Natural killer cell (primary cell): ENCODE measurements around the gene MAD1L1. TPM values are rescaled to one million over a fixed set of nuclear protein-coding genes. Genes with fewer than 3 reads are reported as not detected.
"Not testable (repeated sequence)": the region's sequence is repeated elsewhere in the genome, so short reads cannot be mapped to it uniquely, and the experiment has no call there.

Experiments
- ATAC-seq, 3 donors: fragments of 150-1000 bp in 2 of 3; fragments of 200-7000 bp in 1 of 3; cut with Tn5 transposase; 1 replicate in 1 of 3; 2 replicates in 2 of 3; pipeline ENCODE4 v1.10.0; 2021; ENCODE audit warnings: mild to moderate bottlenecking in 2 of 3, moderate library complexity in 2 of 3
- DNase-seq, 2 donors: peaks; one replicate each; pipeline versions ENCODE4 v3.0.0 to v3.0.0-alpha.2; 2013 to 2021; ENCODE audit warnings: mixed read lengths in 1 of 2
- H3K27ac ChIP-seq: one replicate; pipeline ENCODE4 v1.5.1; 2013; ENCODE audit warnings: mild to moderate bottlenecking, low read length
- H3K27me3 ChIP-seq: one replicate; pipeline ENCODE4 v1.6.1; 2013; ENCODE audit warnings: low read length; ENCODE audit not compliant: control insufficient read depth, insufficient read depth
- H3K36me3 ChIP-seq: one replicate; pipeline ENCODE4 v1.6.1; 2013; ENCODE audit warnings: low read length; ENCODE audit not compliant: control insufficient read depth, insufficient read depth
- H3K4me1 ChIP-seq: one replicate; pipeline ENCODE4 v1.6.1; 2013; ENCODE audit warnings: low read length; ENCODE audit not compliant: control insufficient read depth, insufficient read depth
- H3K4me3 ChIP-seq: one replicate; pipeline ENCODE4 v1.5.1; 2013; ENCODE audit warnings: low read length
- H3K9me3 ChIP-seq: one replicate; pipeline ENCODE4 v1.6.1; 2013; ENCODE audit warnings: low read length; ENCODE audit not compliant: control insufficient read depth, insufficient read depth
- H3K27ac Mint-ChIP-seq, 2 donors: one replicate each; pipeline ENCODE4 v1.8.0; 2022; ENCODE audit warnings: mild to moderate bottlenecking in 2 of 2, mixed read lengths in 2 of 2, moderate library complexity in 1 of 2
- H3K27me3 Mint-ChIP-seq, 2 donors: one replicate each; pipeline ENCODE4 v1.8.0; 2022; ENCODE audit warnings: low read depth in 2 of 2, mixed read lengths in 2 of 2
- H3K36me3 Mint-ChIP-seq: one replicate; pipeline ENCODE4 v1.8.0; 2022; ENCODE audit warnings: mixed read lengths
- H3K4me1 Mint-ChIP-seq, 2 donors: one replicate each; pipeline ENCODE4 v1.8.0; 2022; ENCODE audit warnings: mixed read lengths in 2 of 2
- H3K4me3 Mint-ChIP-seq: one replicate; pipeline ENCODE4 v1.8.0; 2022; ENCODE audit warnings: mild to moderate bottlenecking, moderate library complexity, mixed read lengths
- H3K9me3 Mint-ChIP-seq, 2 donors: one replicate each; pipeline ENCODE4 v1.8.0; 2022; ENCODE audit warnings: mixed read lengths in 2 of 2
- WGBS: methylation state at CpG from one replicate; pipeline ENCODE4 v1.1.7; 2013; ENCODE audit warnings: missing lambda C conversion rate; ENCODE audit not compliant: insufficient coverage; 5-methylcytosine and 5-hydroxymethylcytosine counted together
- intact Hi-C: fragments of 100-400 bp; cut with micrococcal nuclease; formaldehyde crosslinking; loops from one replicate; pipeline ENCODE4 v1.14.2; 2022
- total RNA-seq, 4 donors: library from RNA; stranded (reverse); fragments of 120-200 nt in 1 of 4; gene quantifications; one replicate each; pipeline versions ENCODE4 v1.2.3 to v1.2.4, GENCODE V29; 2013 to 2022
- TF ChIP-seq, protein P1 (sequence below): fragments of 200-600 bp; IDR thresholded peaks from one replicate; pipeline ENCODE4 v1.8.0; 2022; ENCODE audit warnings: antibody characterized with exemption

The MAD1L1 gene
- total RNA-seq, 3 donors from 2014 or later (not counting 1 experiment from before 2014, with no cell fraction given): 53.6 to 81.2 (median 77.4) TPM

- Mint-ChIP-seq H3K27ac (peak overlapping the region in 1 of 2 donors; percentile 34), H3K4me3 (peak overlapping the region; percentile 81), H3K4me1 (peaks cover 25 to 31% of the 10 kb centered on the region in 2 donors), H3K9me3 (no peaks in the 10 kb centered on the region), H3K27me3 (peaks cover 7 to 13% of the 10 kb centered on the region in 2 donors), H3K36me3 (no peaks in the 10 kb centered on the region)
- no peaks in the 10 kb centered on the region for H3K36me3 ChIP-seq
- 82% methylated on average over 24 of the region's 28 CpGs for WGBS
- TF ChIP-seq, protein P1, sequence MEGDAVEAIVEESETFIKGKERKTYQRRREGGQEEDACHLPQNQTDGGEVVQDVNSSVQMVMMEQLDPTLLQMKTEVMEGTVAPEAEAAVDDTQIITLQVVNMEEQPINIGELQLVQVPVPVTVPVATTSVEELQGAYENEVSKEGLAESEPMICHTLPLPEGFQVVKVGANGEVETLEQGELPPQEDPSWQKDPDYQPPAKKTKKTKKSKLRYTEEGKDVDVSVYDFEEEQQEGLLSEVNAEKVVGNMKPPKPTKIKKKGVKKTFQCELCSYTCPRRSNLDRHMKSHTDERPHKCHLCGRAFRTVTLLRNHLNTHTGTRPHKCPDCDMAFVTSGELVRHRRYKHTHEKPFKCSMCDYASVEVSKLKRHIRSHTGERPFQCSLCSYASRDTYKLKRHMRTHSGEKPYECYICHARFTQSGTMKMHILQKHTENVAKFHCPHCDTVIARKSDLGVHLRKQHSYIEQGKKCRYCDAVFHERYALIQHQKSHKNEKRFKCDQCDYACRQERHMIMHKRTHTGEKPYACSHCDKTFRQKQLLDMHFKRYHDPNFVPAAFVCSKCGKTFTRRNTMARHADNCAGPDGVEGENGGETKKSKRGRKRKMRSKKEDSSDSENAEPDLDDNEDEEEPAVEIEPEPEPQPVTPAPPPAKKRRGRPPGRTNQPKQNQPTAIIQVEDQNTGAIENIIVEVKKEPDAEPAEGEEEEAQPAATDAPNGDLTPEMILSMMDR: no peak
- H3K27me3 ChIP-seq: no peaks in the 10 kb centered on the region
- peaks cover 27% of the 10 kb centered on the region for H3K4me1 ChIP-seq
- H3K27ac ChIP-seq: no peak overlapping the region
- intact Hi-C loops: no loop called here
- H3K9me3 ChIP-seq: no peaks in the 10 kb centered on the region
- no peak for ATAC-seq
- no peak overlapping the region for H3K4me3 ChIP-seq
- DNase-seq: no peak
These were observed 414.0 kb downstream of the MAD1L1 start for GRCh38 chr7:1818575-1819258.

- H3K27ac Mint-ChIP-seq: no peak overlapping the region
- ATAC-seq (no peak), DNase-seq (no peak)
- no peak overlapping the region for H3K27ac ChIP-seq
- H3K36me3 Mint-ChIP-seq: no peaks in the 10 kb centered on the region
- TF ChIP-seq, protein P1: no peak
- no peaks in the 10 kb centered on the region for H3K36me3 ChIP-seq
- peaks cover 7 to 13% of the 10 kb centered on the region in 2 donors for H3K27me3 Mint-ChIP-seq
- no peak overlapping the region for H3K4me3 ChIP-seq
- WGBS: 96% methylated on average over 57 of the region's 57 CpGs
- no peak overlapping the region for H3K4me3 Mint-ChIP-seq
- intact Hi-C loops: no loop called here
- peaks cover 38% of the 10 kb centered on the region for H3K4me1 ChIP-seq
- H3K9me3 Mint-ChIP-seq: no peaks in the 10 kb centered on the region
- H3K4me1 Mint-ChIP-seq: peaks cover 18 to 26% of the 10 kb centered on the region in 2 donors
- no peaks in the 10 kb centered on the region for H3K9me3 ChIP-seq
- no peaks in the 10 kb centered on the region for H3K27me3 ChIP-seq
These were observed 415.6 kb downstream of the MAD1L1 start for GRCh38 chr7:1817061-1817712.

DNA sequence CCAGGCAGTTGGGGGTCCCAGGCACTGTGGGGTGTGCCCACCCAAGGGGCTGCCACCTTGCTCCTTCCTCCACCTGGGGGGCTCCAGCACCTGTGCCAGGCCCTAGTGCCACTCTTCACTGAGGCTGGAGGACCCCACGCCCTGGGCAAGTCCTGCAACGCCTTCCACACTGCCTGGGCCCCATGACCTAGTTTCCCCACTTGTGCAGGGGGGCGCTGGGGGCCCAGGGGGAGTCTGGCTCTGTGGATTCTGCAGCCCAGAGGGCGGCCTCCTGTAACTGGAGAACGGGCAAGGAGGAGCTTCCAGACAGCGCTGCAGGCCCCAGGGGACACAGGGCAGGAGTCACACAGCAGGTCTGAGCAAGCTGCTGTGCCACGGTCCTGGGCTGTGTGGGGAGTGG lies 416.3 kb downstream of the MAD1L1 start:
- H3K9me3 Mint-ChIP-seq: not testable (repeated sequence)

DNA sequence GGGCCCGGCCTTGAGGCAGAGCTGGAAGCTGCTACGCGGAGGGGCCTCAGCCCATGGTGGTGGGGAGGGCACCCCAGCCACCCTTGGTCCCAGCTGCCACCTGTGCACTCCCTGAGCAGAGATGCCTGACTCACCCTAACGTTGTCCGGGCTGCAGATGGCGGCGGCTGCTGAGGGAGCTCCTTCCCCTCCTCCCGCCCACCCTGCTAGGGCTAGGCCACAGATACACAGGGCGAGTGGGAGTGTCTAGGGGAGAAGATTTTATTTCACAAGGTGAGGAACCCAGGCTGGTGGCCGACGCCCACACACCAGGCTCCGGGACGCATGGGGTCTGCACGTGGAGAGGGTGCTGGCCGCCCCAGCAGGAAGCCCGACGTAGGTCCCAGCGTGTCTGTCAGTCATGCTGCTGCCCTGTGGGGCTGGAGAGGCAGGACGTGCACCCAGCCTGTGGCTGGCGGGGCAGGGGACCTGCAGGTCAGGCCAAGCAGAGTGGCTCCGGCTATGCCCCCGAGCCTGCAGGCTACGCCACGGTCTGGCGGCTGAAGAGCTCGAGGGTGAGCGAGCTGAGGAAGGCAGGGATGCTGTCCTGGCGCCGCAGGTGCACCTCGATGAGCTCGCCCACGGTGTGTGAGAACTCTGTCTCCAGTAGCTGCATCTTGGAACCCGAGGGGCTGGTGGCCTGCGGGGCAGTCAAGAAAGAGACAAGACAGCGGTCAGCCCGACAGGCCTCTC lies 417.0 kb downstream of the MAD1L1 start:
- H3K4me3 Mint-ChIP-seq, H3K4me3 ChIP-seq, intact Hi-C loops, H3K36me3 ChIP-seq, ATAC-seq, H3K36me3 Mint-ChIP-seq, H3K9me3 ChIP-seq, H3K27me3 ChIP-seq, H3K9me3 Mint-ChIP-seq, DNase-seq, H3K27ac ChIP-seq, H3K27ac Mint-ChIP-seq: not testable (repeated sequence)
- peaks cover 41% of the 10 kb centered on the region for H3K4me1 ChIP-seq
- Mint-ChIP-seq H3K4me1 (peaks cover 18 to 26% of the 10 kb centered on the region in 2 donors), H3K27me3 (peaks cover 7 to 13% of the 10 kb centered on the region in 2 donors)
- WGBS: 84% methylated on average over 35 of the region's 36 CpGs

More for the DNA sequence above, 416.3 kb downstream of the MAD1L1 start:
- WGBS: 83% methylated on average over 7 of the region's 7 CpGs
- H3K9me3 ChIP-seq, ATAC-seq, DNase-seq, H3K36me3 ChIP-seq, H3K4me3 Mint-ChIP-seq, H3K27ac ChIP-seq, H3K36me3 Mint-ChIP-seq, intact Hi-C loops, H3K27me3 ChIP-seq, H3K4me3 ChIP-seq, H3K27ac Mint-ChIP-seq: not testable (repeated sequence)
- peaks cover 41% of the 10 kb centered on the region for H3K4me1 ChIP-seq
- H3K27me3 Mint-ChIP-seq: peaks cover 7 to 13% of the 10 kb centered on the region in 2 donors
- H3K4me1 Mint-ChIP-seq: peaks cover 18 to 26% of the 10 kb centered on the region in 2 donors
